ENCODE measurements around the gene LGR6. TPM values are rescaled to one million over a fixed set of nuclear protein-coding genes. Genes with fewer than 3 reads are reported as not detected.
"Not testable (repeated sequence)": the region's sequence is repeated elsewhere in the genome, so short reads cannot be mapped to it uniquely, and the experiment has no call there.

Gene LGR6
- polyA plus RNA-seq, 1 experiment: not detected

DNA sequence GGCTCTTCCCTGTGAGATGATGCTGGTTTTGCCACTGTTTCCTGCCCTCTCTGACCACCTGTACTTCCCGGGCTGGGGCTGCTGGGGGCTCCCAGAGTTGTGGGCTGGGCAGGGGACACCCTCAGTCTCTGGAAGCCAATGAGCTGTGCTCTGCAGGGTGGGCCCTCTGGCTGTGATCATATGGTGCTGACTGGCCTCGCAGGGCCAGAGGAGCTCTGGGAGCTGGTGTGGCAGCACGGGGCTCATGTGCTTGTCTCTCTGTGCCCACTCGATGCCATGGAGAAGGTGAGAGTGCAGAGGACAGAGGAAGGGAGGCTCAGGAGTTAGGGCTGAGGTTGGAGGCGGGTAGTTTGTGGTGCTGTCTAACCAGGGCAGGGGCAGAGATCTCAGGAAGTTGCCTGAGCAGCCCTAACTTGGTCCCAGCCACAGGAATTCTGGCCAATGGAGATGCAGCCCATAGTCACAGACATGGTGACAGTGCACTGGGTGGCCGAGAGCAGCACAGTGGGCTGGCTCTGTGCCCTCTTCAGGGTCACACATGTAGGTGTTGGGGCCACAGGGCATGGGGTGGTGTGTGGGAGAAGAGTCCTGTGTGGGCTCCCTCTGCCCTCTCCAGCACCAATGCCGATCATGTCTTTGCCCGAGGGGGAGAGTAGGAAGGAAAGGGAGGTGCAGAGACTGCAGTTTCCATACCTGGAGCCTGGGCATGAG lies 5.7 kb upstream of the LGR6 start:
- H3K4me3 ChIP-seq (ENCODE audit: low read depth, low read length): no peak overlapping the region
- ChIA-PET CTCF (interaction anchor here (0.9 to 10.8 kb wide), 15 partner anchors 12 to 532 kb away, joined by 3 to 206 read pairs (median 10); no protein-coding TSS in a partner anchor), POLR2A (no interaction called here)
- H3K27me3 ChIP-seq (ENCODE audit: control insufficient read depth, insufficient read depth, low read length): peaks cover 13% of the 10 kb centered on the region
- no peaks in the 10 kb centered on the region for H3K36me3 ChIP-seq (ENCODE audit: control insufficient read depth, insufficient read depth, low read length)
- TF ChIP-seq, protein P1, sequence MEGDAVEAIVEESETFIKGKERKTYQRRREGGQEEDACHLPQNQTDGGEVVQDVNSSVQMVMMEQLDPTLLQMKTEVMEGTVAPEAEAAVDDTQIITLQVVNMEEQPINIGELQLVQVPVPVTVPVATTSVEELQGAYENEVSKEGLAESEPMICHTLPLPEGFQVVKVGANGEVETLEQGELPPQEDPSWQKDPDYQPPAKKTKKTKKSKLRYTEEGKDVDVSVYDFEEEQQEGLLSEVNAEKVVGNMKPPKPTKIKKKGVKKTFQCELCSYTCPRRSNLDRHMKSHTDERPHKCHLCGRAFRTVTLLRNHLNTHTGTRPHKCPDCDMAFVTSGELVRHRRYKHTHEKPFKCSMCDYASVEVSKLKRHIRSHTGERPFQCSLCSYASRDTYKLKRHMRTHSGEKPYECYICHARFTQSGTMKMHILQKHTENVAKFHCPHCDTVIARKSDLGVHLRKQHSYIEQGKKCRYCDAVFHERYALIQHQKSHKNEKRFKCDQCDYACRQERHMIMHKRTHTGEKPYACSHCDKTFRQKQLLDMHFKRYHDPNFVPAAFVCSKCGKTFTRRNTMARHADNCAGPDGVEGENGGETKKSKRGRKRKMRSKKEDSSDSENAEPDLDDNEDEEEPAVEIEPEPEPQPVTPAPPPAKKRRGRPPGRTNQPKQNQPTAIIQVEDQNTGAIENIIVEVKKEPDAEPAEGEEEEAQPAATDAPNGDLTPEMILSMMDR (IDR thresholded peaks at IDR 0.05; ENCODE audit: insufficient read depth, low read depth, low read length): no peak
- DNase-seq (ENCODE audit: low read depth): no peak

DNA sequence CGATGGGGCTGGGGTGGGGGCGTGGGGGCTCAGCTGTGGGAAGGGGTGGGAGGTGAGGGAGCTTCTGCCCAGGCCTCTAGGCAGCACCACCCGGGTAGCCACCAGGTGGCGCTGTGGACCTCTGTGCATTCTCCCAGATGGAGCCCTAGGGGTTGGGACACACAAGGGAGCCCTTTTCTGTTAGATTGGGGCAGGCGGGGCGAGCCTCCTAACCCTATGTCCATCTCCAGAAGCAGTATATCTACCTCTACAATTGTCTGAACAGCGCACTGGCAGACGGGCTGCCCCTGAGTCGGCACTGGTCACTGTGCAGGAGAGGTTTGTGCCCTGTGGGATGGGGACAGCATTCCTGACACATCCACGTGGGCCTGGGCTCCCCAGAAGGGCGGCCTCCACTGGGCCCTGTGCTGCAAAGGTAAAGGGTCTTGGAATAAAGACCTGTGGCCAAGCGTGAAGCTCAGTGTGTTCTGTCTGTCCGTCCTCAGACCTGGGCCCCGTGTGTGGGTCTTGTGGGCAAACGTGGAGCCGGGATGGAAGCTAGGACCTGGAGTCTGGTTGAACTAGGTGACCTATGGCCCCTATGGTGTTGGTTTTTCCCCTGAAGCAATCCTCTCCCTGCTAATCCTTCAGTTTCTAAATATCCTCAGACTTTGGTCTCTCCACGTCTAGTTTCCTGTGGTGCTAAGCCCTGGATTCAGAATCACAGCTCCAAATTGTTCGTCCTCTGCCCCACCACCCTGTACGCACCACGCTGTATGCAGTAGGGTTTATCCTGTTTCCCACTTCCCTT lies 4.4 kb upstream of the LGR6 start:
- H3K36me3 ChIP-seq (ENCODE audit: control insufficient read depth, insufficient read depth, low read length): no peaks in the 10 kb centered on the region
- TF ChIP-seq, protein P1 (IDR thresholded peaks at IDR 0.05; ENCODE audit: insufficient read depth, low read depth, low read length): peak; percentile 82
- H3K27me3 ChIP-seq (ENCODE audit: control insufficient read depth, insufficient read depth, low read length): peaks cover 22% of the 10 kb centered on the region
- POLR2A ChIA-PET: no interaction called here
- no peak overlapping the region for H3K4me3 ChIP-seq (ENCODE audit: low read depth, low read length)
- CTCF ChIA-PET: interaction anchor here (0.6 to 10.8 kb wide), 43 partner anchors 9 to 1082 kb away, joined by 3 to 206 read pairs (median 6); no protein-coding TSS in a partner anchor
- DNase-seq (ENCODE audit: low read depth): no peak

GRCh38 chr1:202189918-202190715 lies 3.5 kb upstream of the LGR6 start:
- CTCF ChIA-PET: interaction anchor here (0.6 to 10.8 kb wide), 38 partner anchors 8 to 529 kb away, joined by 3 to 206 read pairs (median 6); no protein-coding TSS in a partner anchor
- H3K27me3 ChIP-seq (ENCODE audit: control insufficient read depth, insufficient read depth, low read length): peaks cover 26% of the 10 kb centered on the region
- no peak overlapping the region for H3K4me3 ChIP-seq (ENCODE audit: low read depth, low read length)
- POLR2A ChIA-PET: no interaction called here
- H3K36me3 ChIP-seq (ENCODE audit: control insufficient read depth, insufficient read depth, low read length): no peaks in the 10 kb centered on the region
- TF ChIP-seq, protein P1 (IDR thresholded peaks at IDR 0.05; ENCODE audit: insufficient read depth, low read depth, low read length): peak; percentile 34
- no peak for DNase-seq (ENCODE audit: low read depth)

- H3K36me3 ChIP-seq (ENCODE audit: control insufficient read depth, insufficient read depth, low read length); H3K4me3 ChIP-seq (ENCODE audit: low read depth, low read length); DNase-seq (ENCODE audit: low read depth); POLR2A ChIA-PET: not testable (repeated sequence)
- CTCF ChIA-PET: interaction anchor here (1.4 to 5.5 kb wide), 4 partner anchors 8 to 125 kb away, joined by 4 to 158 read pairs (median 36); no protein-coding TSS in a partner anchor
- peaks cover 38% of the 10 kb centered on the region for H3K27me3 ChIP-seq (ENCODE audit: control insufficient read depth, insufficient read depth, low read length)
Observed at GRCh38 chr1:202191391-202191790, 2.2 kb upstream of the LGR6 start.

- H3K4me3 ChIP-seq (ENCODE audit: low read depth, low read length): no peak overlapping the region
- peaks cover 36% of the 10 kb centered on the region for H3K27me3 ChIP-seq (ENCODE audit: control insufficient read depth, insufficient read depth, low read length)
- ChIA-PET POLR2A (interaction anchor here (0.6 kb wide), 1 partner anchor 210 kb away, joined by 3 read pairs; the partner anchor contains the start of gene RNPEP), CTCF (interaction anchor here (0.7 to 5.5 kb wide), 47 partner anchors 8 to 589 kb away, joined by 3 to 158 read pairs (median 5); partner anchors contain the start of genes ARL8A and UBE2T)
- DNase-seq (ENCODE audit: low read depth): no peak
- H3K36me3 ChIP-seq (ENCODE audit: control insufficient read depth, insufficient read depth, low read length): no peaks in the 10 kb centered on the region
- TF ChIP-seq, protein P1 (IDR thresholded peaks at IDR 0.05; ENCODE audit: insufficient read depth, low read depth, low read length): peak; percentile 91
Observed at GRCh38 chr1:202192770-202193613, 607 bp upstream of the LGR6 start.

Data from BJ (cell line).